Activated CD4-positive, alpha-beta T cell treated with anti-CD3 and anti-CD28 coated beads, Interleukin-2, amount 50 U/mL, for 1 hour (primary cell): ENCODE results near the gene TTC28.

Experiments
- DNase-seq: peaks from one replicate; pipeline ENCODE4 v3.0.0-alpha.2; 2020

Gene TTC28

GRCh38 chr22:28252539-28252938 is 427.1 kb downstream of the TTC28 start:
- no peak for DNase-seq

- no peak for DNase-seq
Observed at GRCh38 chr22:28250036-28250695, 429.5 kb downstream of the TTC28 start.

GRCh38 chr22:28249402-28249801 is 430.2 kb downstream of the TTC28 start:
- DNase-seq = no peak

- no peak for DNase-seq
Observed at GRCh38 chr22:28247667-28248363, 431.8 kb downstream of the TTC28 start.

- DNase-seq = no peak
Observed at GRCh38 chr22:28247136-28247535, 432.5 kb downstream of the TTC28 start.

- DNase-seq = no peak
Observed at GRCh38 chr22:28246397-28246796, 433.2 kb downstream of the TTC28 start.

- no peak for DNase-seq
Observed at GRCh38 chr22:28245579-28246224, 433.9 kb downstream of the TTC28 start.

- DNase-seq = no peak
Observed at GRCh38 chr22:28244757-28245156, 434.9 kb downstream of the TTC28 start.

GRCh38 chr22:28243539-28243938 is 436.1 kb downstream of the TTC28 start:
- DNase-seq = no peak

- DNase-seq = no peak
Observed at GRCh38 chr22:28241656-28242290, 437.9 kb downstream of the TTC28 start.

- no peak for DNase-seq
Observed at GRCh38 chr22:28239941-28240340, 439.7 kb downstream of the TTC28 start.

GRCh38 chr22:28237783-28238182 is 441.9 kb downstream of the TTC28 start:
- DNase-seq = no peak

GRCh38 chr22:28237112-28237511 is 442.5 kb downstream of the TTC28 start:
- no peak for DNase-seq

- DNase-seq = no peak
Observed at GRCh38 chr22:28232204-28232603, 447.4 kb downstream of the TTC28 start.

- DNase-seq = no peak
Observed at GRCh38 chr22:28231441-28231840, 448.2 kb downstream of the TTC28 start.

GRCh38 chr22:28230671-28231070 is 449.0 kb downstream of the TTC28 start:
- no peak for DNase-seq

GRCh38 chr22:28229566-28230485 is 449.8 kb downstream of the TTC28 start:
- DNase-seq = no peak

GRCh38 chr22:28223826-28224225 is 455.8 kb downstream of the TTC28 start:
- no peak for DNase-seq

GRCh38 chr22:28222976-28223745 is 456.5 kb downstream of the TTC28 start:
- DNase-seq = no peak

- no peak for DNase-seq
Observed at GRCh38 chr22:28222571-28222970, 457.1 kb downstream of the TTC28 start.

- DNase-seq = no peak
Observed at GRCh38 chr22:28222052-28222451, 457.6 kb downstream of the TTC28 start.
